COLO668 (cell line): ENCODE data around the gene ARID1A.
"Not testable (repeated sequence)": the region's sequence is repeated elsewhere in the genome, so short reads cannot be mapped to it uniquely, and the experiment has no call there.

Experiments
- DNase-seq: peaks from one replicate; lab custom pipeline; 2025; ENCODE audit not compliant: unreplicated experiment; lab: John Stamatoyannopoulos, UW

The ARID1A gene

DNA sequence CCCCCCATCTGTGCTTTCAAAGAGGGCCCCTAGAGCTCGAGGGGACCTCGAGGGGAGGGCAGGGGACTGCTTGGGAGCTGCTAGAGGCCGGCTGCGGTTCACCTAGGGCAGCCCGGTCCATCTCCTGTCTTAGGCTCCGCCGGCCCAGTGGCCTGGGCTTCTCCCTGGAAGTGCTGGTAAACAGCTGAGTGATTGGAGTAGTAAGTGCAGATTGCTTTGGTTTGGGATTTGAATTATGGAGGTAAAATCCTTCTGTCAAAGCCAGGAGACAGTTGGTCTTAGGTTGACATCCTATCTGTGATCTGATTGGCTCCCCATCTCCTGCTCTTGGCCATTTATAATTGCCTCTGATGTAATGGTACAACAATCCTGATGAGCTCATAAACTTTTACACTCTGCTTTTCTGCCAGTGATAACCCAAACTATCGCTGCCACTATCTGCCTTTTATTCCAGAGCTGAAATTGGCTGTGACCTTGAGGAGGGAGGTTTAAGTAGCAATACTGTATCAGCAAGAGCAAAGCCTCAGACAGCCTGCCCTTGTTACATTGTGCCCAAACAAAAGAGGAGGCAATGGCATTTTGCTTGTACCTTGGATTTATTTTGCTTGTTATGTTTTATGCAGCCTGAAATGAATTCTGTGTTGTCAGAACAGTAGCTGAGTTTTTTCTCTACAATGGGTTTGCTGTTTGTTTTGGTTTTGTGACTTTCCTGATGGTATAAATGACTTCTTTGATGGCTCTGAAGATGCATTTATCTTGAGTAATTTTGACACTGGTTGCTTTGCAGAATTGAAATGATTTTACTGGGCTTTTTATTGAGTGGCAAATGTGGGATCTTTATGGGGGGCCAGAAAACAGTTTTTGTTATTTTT, 2.4 kb downstream of the ARID1A start:
- peak; percentile 63 for DNase-seq

DNA sequence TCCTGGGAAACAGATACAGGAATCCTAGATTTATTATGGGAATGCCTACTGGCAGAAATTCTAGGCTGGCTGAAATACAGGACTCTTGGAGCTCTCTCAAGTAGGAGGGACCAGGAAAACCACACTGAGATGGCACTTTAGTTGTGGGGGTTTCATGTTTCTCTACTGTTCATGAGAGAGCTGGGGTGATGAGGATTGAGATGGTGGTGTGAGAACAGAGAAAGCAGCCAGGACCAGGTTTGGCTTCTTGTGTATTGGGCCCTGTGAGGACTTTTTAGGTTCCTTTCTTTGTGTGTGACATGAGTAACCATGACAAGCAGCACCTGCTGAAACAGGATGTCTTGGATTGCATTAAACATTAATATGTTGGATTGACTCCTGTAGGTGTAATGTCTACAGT, 4.9 kb downstream of the ARID1A start:
- DNase-seq: no peak

DNA sequence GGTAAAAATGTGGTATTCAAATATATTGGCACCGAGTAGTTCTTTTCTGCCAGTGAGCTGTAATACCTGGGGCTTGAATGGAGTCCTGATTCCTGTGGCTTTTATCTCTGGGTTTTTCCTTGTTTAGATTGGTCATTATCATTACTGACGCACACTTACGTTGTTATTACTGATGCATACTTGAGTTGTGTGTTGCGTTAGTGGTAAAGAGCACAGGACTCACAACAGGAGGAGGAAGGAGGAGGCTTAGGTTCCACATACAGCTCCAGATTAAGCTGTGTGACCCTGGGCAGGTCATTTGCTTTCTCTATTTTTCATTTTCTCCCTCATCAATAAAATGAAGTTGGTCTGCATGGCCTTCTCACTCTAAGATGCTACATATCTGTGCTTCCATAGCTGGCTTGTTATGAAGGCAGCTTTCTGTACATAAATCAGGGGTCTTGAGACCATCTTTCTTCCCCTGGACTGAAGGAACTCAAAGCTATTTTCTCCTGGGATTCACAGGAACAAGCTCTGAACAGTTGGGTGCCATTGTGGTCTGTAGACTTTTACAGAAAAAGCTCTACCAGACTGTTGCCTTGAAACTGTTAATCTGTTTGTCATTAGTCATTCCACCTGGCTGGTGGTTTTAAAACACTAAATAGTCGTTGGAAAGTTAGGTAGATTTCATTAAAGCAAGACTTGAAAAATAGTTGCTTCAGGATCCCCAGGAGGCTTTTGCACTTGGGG, 5.6 kb downstream of the ARID1A start:
- no peak for DNase-seq

DNA sequence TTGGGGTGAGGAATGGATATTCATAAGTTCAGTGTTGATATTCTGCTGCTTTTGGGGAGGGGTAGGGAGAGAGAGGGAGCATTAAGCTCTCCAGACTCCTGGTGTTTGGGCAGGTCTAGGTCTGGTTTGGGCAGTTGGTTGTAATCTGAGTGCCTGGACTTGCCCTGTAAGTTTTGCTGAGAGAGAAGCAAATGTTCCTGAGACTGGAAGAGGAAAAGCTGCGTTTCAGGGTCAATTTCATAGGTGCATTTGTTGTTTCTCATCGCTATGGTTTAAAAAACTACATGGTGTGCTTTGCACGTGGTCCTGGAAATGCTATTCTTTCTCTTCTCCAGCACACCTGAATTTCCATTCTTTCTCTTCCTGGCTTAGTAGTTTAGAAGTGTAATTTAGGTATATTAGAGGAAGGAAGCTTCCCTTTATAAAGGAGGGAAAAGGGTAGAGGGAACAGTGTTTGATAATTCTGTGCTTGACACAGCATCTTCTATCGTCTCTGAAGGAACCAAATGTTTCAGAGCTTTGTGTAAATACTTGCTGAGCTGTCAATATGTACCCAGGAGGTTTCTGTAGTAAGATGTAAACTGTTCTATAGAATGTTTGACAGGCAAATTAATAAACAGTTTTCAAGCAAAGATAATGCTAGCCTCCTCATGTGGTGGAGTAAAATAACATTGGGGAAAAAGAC, 6.3 kb downstream of the ARID1A start:
- no peak for DNase-seq

DNA sequence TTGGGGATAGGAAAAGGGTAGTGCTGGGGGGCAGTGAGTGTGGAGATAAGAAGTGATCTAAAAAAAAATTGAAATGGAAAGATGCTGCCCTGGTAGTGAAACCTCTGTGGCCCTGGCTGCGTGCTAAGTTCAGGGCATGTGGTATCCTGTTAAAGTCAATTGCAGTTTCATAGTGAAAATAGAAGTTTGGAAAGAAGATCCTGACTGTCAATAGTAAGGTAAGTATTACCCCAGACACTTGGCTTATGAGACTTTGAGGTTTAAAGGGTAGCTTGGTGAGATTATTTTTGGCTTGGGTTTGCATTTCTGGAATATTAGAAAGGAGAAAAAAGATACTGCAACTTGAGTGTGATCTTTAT, 6.8 kb downstream of the ARID1A start:
- DNase-seq: no peak

DNA sequence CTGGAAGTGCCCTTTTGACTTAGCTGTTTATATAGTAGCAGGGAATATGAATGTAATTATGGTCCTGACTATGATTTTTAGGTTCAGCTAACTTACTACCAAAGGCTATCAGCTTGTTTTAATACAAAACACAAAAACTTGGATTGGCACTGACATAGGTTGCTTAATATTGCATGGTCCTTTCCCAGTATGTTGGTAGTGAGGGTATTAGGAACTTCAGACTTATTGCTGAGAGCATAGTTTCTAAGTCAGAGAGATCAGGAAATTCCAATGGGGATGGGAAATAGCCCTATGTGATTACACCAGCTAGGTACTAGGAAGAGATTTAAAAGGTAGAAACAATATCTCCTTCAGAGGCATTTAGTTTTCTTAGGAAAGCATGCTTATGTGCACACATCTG, 7.7 kb downstream of the ARID1A start:
- DNase-seq: no peak

DNA sequence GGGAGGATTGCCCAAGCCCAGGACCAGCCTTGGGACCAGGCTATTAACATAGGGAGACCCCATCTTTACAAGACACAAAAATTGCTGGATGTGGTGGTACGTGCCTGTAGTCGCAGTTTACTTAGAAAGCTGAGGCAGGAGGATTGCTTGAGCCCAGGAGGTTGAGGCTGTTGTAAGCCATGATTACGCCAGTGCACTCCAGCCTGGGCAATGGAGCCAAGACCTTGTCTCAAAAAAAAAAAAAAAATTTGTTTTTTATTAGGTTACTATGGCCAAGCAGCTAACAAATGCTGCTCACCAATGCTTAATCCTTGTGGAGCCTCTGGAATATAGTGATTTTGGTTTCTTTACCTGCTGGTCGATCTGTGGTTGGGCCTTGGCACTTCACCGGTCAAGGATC, 8.8 kb downstream of the ARID1A start:
- no peak for DNase-seq

DNA sequence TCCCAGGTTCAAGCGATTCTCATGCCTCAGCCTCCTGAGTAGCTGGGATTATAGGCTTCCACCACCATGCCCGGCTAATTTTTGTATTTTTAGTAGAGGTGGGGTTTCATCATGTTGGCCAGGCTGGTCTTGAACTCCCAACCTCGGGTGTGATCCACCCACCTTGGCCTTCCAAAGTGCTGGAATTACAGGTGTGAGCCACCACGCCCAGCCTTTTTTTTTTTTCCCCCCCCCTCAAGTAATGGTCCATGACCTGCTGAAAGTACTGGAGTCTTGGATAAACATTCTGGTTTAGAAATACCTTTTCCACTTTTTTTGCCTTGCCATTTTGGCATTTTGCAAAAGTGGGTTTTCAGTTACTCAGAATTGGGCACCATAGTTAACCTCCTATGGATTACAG, 9.4 kb downstream of the ARID1A start:
- not testable (repeated sequence) for DNase-seq

DNA sequence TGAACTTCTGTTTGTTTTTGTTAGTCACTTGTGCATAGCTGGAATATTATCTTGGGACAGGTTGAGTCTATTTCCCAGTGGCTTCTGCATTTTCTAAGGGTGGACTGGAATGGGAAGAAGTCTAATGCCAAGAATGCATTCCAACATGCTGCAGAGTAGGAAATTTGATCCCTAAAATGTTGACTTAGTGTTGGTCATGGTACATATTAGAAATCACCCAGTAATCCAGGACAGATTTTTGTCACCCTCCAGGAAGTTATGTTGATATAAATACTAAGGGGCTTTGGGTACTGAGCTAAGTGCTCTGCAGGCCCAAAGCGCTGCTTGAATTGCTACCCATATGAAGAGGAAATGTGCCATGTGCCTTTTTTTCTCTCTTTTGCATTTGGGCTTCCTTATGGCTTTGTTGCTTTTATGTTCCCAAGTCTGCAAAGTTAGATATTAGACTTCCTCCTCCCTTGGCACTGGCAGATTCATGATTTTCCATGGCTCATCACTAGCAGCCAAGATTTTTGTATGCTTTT, 10.0 kb downstream of the ARID1A start:
- peak; percentile 34 for DNase-seq

DNA sequence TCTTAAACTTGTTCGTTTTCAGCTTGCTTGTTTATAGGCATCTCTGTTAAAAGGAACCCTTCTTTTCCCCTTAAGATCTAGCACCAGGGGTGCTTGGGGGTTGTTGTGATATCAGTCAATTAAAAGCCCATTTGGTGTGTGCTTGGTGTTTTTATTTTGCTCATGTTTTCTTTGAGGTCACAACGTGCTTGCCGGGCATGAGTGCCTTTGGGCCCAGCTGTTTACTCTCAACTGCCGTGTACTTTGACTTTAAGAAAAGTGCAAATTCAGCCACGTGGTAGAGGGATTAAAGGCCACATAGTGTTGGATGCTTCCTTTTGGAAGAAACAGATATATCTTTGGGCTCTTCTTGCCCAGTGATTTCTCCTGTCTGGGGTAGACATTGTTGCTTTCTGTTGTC, 10.5 kb downstream of the ARID1A start:
- no peak for DNase-seq

DNA sequence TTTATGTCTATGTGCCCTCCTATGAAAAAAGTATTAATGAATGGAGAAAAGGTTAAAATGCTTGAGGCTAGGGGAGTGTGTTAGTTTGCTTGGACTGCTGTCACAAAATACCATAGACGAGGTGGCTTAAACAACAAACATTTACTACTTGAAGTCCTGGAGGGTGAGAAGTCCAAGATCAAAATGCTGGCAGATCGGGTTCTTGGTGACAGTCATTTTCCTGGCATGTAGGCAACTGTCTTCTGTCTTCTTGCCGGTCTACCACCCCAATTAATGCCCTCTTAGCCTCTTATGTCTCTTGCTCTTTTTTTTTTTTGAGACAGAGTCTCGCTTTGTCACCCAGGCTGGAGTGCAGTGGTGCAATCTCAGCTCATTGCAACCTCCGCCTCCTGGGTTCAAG, 15.0 kb downstream of the ARID1A start:
- DNase-seq: no peak

DNA sequence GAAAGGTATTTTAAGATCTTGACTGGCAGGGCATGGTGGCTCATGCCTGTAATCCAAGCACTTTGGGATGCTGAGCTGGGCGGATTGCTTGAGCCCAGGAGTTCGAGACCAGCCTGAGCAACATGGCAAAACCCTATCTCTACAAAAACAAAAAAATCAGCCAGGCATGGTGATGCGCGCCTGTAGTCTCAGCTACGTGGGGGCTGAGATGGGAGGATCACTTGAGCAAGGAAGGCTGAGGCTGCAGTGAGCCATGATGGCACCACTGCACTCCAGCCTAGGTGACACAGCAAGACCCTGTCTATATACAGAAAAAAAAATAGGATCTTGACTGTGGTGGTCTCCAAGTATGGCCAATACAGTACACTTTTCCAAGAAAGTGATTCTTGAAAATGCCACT, 16.0 kb downstream of the ARID1A start:
- no peak for DNase-seq

DNA sequence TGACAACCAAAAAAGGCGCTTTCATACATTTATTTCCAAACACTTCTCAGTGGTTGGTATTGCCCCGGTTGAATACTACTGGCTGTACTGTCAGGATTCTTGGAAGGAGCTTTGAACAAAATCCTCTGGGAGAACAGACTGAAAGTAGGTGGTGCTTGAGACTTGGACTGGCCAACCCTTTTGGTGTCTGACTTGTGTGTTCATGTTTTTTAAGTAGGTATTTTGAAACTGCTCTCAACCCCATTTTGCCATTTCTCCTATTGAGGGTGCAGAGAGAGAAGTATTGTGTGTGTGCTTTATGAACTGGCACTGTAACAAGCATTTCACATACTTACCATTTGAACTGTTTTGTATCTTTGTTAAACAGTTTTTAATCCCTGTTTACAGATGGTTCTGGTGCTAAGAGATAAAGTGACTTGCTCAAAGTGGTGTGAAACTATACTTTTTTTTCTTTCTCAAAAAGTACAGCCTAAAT, 21.2 kb downstream of the ARID1A start:
- DNase-seq: no peak

DNA sequence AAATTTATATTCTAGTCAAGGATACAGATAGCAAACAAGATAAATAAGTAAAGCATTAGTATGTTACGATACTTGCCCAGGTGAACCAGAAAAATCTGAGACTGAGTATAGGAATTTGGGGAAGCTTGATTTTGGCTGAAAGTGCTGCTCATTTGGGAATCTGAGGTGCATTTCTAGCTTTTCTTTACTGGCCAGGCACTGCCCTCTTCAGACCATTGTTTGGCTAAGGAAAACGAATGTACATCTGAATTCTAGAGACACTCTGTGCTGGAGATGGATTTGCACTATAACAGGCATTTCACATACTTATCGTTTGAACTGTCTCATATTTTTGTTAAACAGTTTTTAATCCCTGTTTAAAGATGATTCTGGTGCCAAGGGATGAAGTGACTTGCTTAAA, 23.4 kb downstream of the ARID1A start:
- DNase-seq: no peak

DNA sequence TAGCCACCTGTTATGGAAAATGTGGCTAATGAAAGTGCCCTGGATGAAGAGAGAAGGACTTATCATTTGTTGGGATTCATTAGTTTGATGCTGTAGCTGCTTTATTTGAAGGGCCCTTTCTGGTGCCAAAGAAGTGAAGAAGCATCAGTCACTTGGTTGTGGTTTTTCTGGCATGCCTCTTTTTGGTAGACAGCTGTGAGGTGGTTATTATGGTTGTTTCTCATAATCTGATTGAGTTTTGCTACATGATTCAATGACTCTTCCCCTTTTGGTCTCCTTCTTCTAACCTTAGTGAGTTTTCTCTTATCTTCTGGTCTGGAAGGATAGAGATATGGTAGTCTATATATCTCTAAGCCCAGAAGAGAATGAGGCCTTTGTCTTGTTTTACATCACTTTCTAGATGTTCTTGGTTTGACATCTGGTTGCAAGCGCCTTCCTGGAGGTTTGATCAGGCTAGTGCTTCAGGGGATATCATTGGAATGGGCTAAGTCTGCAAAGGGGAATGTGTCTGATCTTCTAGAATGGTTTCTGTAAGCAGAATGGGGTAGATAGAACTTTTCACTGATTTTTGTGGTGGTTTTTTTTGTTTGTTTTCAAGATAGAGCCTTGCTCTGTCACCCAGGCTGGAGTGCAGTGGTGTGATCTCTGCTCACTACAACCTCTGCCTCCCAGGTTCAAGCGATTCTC, 26.0 kb downstream of the ARID1A start:
- DNase-seq: no peak

DNA sequence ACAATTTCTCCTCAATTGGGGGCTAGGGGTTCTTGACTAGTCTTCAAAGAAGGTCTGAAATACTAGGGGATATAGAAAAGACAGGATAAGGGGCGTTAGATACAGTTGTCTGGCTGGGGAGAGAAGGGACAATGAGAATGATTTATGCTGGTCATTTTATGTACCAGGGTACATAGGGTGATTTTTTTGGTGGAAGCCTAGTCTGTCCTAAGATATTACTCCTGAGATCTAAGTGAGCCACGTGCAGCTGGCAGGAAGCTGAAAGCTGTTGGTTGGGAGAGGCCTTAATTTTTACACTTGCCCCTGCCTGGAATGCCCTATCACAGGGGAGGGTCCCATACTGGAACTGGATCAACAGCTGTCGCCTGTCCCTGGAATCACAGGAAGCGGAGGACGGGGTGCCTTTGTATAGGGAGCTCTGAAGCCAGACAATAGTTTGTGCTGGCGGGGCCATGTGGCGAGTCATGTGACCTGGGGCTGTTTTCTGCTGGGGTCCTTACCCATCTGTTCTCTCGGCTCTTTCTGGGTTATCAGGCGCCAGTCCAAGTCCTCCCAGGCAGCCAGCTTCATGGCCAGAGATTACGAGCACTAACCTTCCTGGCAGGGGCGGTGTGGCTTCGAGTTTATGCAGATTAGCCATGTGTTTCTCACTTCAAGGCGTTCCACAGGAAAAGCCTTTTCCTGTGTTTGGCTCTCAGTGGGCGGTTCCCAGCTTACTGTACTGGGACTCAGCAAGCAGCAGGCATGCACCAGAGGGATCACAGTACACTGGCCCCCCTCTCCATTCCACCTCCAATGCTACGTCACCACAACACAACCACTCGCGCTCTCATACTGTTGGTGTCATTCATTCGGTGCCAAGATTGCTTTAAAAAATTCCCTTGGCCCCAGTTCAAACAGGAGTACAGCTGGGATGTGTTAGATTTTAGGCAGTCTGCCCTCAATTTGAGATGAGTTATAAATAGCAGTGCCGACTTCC, 27.5 kb downstream of the ARID1A start:
- DNase-seq: peak; percentile 83

DNA sequence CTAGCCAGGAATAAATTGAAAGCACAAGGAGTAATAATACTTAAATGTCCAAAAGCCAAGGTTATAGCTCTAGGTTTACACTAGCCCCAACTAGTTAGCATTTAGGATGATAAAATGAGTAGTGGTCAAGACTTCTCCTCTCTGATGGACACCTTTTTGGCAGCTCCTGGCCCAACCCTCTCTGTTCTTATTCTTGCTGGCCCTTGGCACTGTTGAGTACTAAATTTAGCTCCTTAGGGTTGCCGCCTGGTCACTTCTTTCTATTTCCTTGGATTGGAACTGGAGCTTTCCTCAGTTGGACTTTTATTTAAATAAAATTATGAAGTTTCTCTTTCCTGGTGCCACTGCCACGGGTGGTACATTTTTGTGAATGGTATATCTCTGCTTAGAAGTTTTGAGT, 28.3 kb downstream of the ARID1A start:
- no peak for DNase-seq

DNA sequence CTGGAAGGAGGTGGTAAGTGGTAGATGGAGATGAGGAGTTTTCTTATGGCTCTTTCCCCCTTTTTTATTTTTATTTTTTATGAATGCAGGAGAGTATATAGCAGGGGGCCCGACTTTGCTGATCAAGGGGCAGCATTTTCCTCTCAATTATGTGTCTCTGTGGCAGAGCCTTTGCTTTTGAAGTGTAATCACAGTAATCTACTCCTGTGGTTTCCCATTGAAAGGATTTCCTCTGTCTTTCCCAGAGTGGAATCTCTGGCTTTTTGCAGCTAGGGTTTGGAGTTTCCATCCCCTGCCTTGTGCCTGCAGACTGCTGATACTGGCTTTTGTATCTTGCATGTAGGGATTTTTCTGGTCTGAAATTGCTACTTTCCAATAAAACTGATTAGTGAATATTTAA, 29.1 kb downstream of the ARID1A start:
- DNase-seq: no peak

DNA sequence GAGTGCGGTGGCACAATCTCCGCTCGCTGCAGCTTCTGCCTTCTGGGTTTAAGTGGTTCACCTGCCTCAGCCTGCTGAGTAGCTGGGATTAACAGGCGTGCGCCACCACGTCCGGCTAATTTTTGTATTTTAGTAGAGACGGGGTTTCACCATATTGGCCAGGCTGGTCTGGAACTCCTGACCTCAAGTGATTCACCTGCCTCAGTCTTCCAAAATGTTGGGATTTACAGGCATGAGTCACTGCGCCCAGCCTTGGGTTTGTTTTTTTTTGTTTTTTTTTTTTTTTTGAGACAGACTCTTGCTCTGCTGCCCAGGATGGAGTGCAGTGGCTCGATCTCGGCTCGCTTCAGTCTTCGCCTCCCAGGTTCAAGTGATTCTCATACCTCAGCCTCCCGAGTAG, 30.1 kb downstream of the ARID1A start:
- DNase-seq: not testable (repeated sequence)

DNA sequence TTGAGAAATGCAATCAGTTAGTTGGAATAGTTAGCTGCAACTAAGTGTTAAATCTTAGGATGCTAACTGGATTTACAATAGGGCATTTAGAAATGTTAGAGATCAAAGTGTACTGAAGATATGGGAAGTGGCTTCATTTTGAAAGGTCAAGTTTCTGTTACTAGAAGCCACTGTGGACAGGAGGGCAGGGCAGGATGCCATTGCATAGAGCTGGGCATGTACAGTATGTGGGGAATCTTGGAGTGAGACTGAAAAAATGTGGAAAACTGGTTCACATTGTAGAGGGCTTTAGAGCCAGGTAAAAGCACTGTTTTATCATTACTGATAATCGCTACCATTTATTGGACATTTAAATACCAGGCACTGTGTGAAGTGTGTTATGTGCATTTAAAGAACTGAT, 31.0 kb downstream of the ARID1A start:
- DNase-seq: no peak
